KBM-7 (cell line): ENCODE results near the gene FOXP1.

Experiments
- DNase-seq: peaks from one replicate; pipeline ENCODE4 v3.0.0-alpha.2; 2015
- in situ Hi-C: fragments of 300-500 bp; cut with MboI; formaldehyde crosslinking; loops from 2 replicates; pipeline ENCODE4 v1.14.3; 2020; ENCODE audit warnings: low sequenced_read_pairs, low pct_unique_long_range_greater_than_20kb, mixed read lengths

FOXP1 gene

DNA sequence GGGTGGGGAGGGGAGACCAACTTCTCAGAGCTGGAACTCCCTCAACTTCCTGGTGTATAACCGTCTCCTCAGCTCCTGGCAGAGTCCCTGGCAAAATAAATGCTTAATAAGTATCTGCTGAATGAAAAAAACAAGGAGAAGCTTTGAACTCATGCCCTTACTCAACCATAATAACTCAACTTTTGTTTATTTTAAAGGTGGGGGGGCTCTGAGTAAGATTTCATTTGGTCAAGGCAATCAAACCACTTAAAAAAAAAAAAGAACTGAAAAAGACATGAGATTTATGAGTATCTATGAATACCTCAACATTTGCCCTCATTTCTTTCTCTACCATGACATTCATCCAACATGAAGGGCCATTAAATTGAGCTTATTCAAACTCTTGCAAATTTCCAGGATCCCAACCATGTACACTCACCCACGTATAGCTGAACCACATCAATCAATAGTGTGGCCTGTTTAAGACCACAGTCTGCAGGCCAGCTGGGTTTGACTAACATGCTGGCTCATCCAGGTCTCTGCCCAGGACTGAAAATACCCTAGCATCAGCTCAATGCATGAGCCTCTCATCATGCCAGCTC is 157.9 kb downstream of the FOXP1 start:
- no peak for DNase-seq
- in situ Hi-C loops: no loop called here

DNA sequence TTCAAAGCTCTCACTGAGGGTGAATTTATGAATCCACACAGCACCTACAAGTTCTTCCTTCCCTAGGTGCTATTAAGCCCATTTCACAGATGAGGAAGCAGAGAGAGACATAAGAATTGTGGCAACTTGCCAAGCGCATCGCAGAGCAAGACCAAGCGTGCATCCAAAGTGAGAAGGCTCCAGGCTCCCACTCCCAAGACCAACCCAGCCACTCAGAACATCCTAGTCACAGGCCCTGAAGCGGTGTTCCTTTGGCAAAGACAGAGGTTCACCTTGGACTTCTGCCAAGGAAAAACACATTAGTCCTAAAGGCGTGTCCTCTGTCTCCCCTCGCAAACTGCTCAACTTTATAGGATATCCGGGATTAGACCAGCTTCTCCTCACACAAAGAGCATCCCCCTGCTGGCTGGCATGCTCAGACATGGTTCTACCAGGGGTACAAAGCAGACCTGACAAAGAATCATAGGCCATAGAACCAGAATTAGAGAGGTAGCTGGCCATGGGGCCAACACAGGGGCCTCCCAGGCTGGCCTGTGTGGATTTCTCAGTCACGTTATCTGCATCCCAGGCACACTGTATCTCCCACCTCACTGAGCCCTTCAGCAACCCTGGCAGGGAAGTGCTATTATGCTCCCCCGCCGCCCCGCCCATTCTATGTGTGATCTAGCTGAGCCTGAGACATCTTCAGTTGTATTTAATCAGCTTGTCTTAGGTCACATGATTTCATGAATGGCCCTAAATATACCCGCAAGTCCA is 160.2 kb downstream of the FOXP1 start:
- in situ Hi-C loops: no loop called here
- peak; percentile 64 for DNase-seq

DNA sequence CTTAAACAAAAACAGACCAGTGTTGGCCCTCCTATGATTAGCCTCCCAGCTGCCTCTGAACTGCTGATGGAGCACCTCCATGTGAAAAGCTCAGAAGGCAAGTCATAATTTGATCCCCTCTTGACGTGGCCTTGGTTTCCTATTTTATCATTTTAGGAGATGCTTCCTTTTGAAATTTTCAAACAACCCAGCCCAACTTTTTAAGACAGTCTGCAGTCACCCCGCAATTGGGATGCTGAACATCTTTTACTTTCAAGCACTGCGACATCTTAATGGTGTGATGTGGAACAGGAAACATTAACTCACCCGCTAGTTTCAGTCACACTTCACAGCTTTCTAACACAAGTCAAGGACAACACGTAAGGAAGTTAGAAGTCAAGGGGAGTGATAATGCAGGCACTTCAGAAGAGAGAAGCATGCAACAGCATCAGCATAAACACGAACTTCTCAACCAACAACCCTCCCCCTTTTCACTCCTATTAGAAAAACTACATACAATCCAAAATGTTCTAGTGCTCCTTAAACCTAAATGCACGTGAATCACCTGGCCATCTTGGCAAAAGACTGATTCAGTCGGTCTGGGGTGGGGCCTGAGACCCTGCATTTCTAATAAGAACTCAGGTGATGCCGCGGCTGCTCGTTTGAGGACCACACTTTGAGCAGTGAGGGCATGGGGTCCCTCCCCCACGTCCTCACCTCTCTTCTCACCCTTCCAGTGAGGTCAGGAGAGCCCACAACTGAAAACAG is 161.5 kb downstream of the FOXP1 start:
- peak; percentile 68 for DNase-seq
- in situ Hi-C loops: no loop called here

GRCh38 chr3:71421475-71421819 is 162.1 kb downstream of the FOXP1 start:
- no peak for DNase-seq

GRCh38 chr3:71419369-71419768 is 164.2 kb downstream of the FOXP1 start:
- DNase-seq: no peak

More at GRCh38 chr3:71421475-71421819, 162.1 kb downstream of the FOXP1 start:
- in situ Hi-C loops: no loop called here

DNA sequence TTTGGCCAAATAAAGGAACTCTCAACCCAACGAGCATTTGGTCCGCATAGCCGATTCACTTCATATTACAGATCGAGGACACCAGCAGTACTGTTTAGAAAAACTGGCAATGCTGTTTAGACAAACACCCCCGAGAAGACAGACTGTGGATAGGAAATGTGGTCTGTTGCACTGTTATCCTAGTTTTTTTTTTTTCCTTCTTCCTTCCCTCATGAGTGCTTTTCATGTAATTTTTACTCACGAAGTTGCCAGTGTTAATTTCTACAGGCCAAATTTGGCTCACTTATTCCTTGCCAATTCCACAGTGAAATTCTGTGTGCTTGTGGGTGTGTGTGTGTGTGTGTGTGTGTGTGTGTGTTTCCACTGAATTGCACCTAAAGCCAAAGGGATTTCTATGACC is 165.7 kb downstream of the FOXP1 start:
- no peak for DNase-seq
- in situ Hi-C loops: no loop called here

More at GRCh38 chr3:71419369-71419768, 164.2 kb downstream of the FOXP1 start:
- in situ Hi-C loops: no loop called here

GRCh38 chr3:71416876-71417275 is 166.7 kb downstream of the FOXP1 start:
- in situ Hi-C loops: no loop called here
- peak; percentile 43 for DNase-seq

GRCh38 chr3:71415681-71416122 is 167.8 kb downstream of the FOXP1 start:
- DNase-seq: no peak
- in situ Hi-C loops: no loop called here

- in situ Hi-C loops: no loop called here
- no peak for DNase-seq
These were observed 169.2 kb downstream of the FOXP1 start for GRCh38 chr3:71414189-71414927.

DNA sequence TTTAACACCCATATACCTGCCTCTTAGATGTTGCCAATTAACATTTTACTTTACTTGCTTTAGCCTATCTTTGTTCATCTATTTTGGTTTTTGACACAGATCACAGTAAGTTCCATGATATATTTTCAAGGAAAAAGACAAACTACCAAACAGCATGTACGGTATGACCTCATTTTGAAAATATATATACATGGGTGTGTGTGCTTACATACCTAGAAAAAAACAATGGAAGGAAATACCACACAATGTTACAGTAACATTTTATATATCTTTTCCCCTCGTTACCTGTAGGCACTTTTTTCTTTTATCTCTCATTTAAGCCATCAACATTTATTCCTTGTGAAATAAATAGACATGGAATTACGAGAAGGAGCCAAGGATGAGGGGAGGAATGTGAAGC is 170.0 kb downstream of the FOXP1 start:
- in situ Hi-C loops: no loop called here
- DNase-seq: no peak

DNA sequence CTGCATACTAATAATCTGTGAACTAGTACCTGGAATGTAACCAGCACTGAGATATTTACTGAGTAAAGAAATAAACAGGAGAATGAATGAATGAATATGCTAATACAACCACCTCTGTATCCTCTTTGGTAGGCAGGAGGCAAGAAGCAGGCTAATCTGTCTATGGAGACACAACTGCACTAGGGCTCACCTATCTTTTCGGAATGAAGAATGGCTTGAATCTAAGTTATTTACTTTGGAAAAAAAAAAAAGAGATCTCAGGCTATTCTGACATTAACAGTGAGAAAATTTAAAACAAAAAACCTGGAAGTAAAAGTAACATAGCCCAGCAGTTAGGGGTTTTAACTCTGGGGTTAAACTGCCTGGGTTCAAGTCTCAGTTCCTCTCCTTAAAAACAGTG is 174.2 kb downstream of the FOXP1 start:
- in situ Hi-C loops: no loop called here
- no peak for DNase-seq

- in situ Hi-C loops: no loop called here
- no peak for DNase-seq
These were observed 174.6 kb downstream of the FOXP1 start for GRCh38 chr3:71408903-71409302.

DNA sequence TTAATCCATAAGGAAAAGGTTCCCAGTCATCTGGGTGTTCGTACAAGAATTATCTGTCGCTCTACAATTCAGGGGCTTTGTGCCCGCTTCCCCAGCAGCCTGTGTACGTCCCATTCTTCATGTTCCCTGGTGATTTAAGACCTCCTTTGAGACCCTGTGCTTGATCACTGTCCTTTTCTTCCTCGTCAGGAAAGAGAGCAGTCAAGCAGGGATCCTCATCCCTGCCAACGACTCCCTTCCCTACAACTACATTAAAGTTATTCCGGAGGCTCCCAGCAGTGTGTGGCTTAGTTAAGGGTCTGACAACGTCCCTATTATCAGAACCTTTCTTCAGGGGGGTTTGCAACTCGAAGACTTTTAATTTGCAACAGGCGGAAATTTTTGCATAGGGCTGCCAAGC is 175.7 kb downstream of the FOXP1 start:
- no peak for DNase-seq
- in situ Hi-C loops: no loop called here

DNA sequence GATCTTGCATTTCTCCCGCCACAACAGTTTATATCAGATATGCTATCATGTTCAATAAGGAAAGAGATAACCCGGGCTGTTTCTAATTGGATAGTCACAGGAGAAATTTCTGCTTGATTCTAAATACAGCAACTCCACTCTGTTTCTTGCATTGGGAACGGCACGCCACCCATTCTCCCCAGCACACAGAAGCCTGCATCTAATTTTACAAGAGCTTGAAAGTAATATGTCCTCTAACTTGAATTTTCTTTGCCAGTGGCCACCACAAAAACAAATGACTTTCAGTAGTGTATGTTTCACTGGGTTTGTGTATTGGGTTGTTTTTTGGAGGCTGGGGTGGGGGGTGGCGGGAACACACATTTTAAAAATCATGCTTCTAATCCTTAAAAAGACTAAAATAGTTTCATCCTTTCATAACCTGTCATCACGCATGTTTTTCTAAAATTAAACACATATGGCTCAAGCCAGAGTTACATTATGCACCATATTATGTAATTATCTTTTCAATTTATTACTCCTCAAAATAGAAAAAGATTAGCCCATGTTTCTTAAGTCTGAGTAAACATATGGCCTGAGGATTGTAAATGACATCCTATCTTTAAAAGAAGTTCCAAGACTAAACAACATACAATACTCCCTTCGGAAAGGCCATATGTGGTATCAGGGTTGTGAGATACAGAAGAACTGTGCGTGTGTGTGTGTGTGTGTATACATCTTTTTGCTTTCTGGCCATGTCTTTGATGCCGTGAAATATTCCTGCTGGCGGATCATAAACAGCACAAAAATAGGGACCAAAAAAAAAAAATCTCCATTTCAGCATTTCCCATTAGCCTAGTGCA is 176.3 kb downstream of the FOXP1 start:
- in situ Hi-C loops: no loop called here
- DNase-seq: no peak

DNA sequence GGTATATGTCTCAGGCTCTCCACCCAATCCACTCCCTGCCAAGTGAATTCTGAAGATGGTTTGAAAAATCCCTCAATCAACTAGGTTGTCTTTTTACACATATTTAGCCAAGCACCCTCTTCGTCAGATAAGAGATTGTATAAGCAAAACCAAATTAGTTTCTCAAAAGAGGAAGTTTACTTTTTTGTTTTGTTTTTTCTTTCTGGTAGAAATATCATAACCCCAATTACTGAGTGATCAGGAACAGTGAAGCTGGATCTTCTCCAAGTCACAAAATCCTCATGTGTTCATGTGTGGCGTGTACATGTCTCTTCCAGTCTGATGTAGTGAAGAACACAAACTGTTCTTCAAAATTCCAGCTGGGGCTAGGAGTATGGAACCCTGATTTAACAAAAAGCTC is 180.6 kb downstream of the FOXP1 start:
- DNase-seq: no peak
- in situ Hi-C loops: no loop called here

GRCh38 chr3:71402280-71402679 is 181.2 kb downstream of the FOXP1 start:
- no peak for DNase-seq
- in situ Hi-C loops: no loop called here

DNA sequence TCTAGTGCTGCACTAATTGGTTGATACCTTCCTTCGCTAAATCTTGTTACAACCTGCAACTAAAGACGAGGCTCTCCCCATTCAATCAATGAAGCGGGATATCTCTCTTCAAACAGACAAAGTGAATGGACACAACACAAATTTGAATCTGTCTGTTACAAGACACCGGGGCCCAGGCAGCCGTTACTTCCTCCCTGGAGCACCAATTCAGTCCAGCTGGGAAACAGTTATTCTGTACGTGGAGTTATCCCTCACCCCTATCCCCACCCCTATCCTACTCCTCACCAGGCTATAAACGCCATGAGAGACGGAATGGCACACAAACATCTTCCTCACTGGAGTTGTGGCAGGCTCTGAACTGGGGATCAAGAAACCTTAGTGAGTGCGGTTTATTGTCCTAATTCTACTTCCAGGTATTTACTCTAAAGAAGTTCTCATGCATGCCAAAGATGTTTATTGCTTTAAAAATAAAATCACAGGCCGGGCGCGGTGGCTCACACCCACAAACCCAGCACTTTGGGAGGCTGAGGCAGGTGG is 181.8 kb downstream of the FOXP1 start:
- in situ Hi-C loops: no loop called here

DNA sequence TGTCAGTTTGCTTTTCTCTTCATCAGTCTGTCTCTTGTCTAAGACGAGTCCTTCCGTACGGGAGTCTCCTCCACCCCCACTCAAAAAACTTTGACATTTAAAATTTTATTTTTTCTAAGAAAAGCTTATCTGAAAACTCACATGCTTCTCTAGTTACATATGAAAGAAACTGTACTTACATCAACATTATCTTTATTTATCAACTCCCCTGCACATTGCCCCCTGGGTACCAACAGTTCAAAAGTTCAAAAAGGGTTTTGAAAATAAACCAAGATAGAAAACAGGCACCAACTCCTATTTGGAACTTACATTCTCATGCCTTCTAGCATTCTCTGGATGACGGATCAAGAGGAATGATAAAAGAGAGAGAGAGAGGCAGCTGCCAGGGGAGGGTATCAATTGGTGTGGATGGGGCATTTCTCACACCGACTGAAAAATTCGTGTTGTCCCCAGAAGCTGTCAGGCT is 182.5 kb downstream of the FOXP1 start:
- DNase-seq: no peak
- in situ Hi-C loops: no loop called here

More for the DNA sequence above, 181.8 kb downstream of the FOXP1 start:
- DNase-seq: no peak
